HG02884 (cell line): ENCODE measurements around the gene MINDY3.
"Not testable (repeated sequence)": the region's sequence is repeated elsewhere in the genome, so short reads cannot be mapped to it uniquely, and the experiment has no call there.

Experiments used
- ATAC-seq: cut with Tn5 transposase; IDR thresholded peaks from one replicate; pipeline ENCODE4 v1.9.1; 2021; ENCODE audit warnings: mild to moderate bottlenecking, moderate library complexity; ENCODE audit not compliant: unreplicated experiment

Gene MINDY3

DNA sequence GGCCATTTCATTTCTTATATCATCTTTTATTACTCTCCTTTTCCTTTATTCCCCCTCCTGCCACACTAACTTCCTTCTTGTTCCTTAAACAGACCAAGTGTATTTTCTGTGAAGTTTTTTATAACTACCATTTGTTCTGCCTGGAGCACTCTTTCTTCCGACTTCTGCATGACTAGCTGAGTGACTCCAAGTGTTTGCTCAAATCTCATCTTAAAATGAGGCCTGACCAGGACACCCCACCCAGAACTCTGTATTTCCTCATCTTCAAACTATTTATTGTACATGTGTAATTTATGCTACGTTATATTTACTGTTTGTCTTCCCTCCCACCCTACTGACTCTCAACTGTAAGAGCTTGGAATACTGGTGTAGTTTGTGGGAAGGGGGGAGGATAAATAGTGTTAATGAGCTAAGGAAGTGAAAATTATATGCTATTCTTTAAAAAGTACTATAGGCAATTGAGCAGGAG is 3.2 kb downstream of the MINDY3 start:
- no peak for ATAC-seq

DNA sequence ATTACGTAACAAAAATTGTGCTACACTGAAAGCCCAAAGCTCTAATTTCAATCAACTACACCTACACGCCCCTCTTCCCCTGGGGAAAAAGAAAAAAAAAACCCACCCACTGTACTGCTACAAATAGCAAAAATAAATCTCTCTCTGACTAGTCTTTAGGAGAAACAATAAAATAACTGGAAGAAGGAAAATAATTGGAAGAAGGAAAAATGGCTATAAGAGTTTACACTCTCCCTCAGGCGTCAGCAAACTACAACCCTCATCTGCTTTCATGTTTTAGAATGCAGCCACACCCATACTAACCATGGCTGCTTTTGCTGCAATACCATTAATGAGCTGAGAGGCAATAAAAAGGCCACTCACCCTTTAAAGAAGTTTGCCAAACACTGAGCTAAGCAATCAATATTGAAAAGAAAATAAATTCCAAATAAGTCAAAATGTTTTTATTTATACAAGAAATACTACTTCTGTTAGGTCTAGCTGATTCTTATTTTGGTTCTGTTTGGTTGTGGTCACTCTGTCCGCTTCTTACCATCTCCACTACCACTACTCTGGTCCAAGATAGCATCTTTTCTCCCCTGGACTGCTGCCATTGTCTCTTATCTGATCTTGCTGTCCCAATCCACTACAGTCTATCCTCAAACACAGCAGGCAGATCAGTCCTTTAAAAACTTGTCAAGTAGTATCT is 3.8 kb downstream of the MINDY3 start:
- ATAC-seq, result no peak

DNA sequence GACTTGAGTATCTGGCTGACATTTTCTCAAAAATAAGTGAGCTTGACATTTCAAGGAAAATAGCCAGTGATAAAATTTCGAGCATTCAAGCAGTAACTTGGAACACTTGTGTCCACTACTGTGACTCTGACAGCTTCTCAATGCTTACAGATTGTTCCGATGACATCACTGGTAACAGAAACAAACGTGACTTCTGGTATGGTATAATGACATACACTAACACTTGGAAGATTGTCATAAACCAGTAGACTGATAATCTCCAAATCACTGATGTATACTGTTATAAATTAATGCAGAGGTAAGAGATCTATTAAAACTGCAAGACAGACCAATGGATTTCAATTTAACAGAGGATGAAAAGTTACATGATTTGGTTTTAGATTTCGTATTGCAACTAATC is 6.5 kb downstream of the MINDY3 start:
- no peak for ATAC-seq

DNA sequence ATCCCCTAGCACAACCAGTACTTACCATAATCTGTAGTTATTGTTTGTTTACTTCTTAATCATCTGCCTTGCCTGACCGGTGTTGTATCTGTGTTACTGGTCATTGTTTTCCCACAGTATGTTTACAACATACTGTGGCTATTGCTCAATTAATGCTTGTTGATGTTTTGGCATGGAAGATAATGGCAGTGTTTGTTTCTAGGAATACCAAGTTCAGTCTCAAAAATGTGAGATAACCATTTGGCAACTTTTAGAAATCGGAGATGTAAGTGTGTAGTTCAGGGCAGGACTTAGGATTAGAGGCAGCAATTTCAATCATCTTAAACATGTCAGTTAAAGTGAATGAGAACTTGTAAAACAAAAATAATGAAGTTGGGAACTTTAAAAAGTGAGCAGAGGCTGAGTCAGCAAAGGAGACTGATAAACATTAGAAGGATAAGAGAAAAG is 8.2 kb downstream of the MINDY3 start:
- no peak for ATAC-seq

DNA sequence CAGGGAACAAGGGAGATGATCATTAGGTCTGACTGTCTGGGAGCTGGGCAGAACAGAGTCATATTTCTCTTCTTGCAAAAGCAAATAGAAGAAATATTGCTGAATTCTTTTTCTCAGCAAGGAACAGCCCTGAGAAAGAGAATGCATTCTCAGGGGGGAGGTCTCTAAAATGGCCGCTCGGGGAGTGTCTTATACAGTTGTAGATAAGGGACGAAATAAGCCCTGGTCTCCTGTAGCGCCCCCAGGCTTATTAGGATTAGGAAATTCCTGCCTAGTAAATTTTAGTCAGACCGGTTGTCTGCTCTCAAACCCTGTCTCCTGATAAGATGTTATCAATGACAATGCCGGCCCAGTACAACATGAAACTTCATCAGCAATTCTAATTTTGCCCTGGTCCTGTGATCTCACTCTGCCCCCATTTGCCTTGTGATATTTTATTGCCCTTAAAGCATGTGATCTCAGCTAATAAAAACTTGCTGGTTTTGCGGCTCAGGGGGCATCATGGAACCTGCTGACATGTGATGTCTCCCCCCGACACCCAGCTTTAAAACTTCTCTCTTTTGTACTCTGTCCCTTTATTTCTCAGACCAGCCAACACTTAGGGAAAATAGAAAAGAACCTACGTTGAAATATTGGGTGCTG is 9.8 kb downstream of the MINDY3 start:
- not testable (repeated sequence) for ATAC-seq

DNA sequence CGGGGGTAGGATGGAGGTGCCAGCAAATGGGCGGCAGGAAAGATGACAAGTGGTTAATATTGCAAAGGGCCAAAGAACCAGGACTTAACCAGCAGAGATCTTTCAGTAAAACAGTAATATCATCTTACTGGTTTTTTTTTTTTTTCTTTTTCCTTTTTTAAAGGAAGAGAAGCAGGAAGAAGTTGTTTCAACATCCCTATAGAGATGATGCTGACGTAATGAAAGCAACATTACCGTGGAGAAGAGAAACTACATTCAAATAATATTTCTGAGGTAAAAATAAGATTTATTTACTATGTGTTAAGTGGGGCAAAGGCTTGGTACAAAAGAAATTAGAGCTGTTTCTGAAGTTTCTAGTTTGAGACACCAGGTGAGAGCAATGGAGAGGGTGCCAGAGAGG is 11.0 kb downstream of the MINDY3 start:
- ATAC-seq, result no peak

DNA sequence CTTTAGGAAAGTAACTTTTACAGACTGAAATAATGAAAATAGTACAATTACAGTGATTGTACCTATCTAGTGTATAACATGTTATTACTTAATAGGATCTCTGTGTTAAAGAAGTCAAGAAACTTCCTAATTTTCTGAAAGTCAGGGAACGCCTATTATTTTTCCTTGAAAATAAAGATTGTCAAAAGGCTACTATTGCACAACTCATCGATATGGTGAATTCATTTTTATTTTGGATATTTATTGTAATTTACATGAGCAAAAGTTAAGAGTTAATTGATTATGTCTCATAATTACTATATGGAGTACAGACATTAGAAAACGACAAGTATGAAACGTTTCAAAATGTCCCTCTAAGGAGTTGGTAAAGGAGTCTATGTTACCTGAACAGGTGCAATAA is 12.8 kb downstream of the MINDY3 start:
- no peak for ATAC-seq

DNA sequence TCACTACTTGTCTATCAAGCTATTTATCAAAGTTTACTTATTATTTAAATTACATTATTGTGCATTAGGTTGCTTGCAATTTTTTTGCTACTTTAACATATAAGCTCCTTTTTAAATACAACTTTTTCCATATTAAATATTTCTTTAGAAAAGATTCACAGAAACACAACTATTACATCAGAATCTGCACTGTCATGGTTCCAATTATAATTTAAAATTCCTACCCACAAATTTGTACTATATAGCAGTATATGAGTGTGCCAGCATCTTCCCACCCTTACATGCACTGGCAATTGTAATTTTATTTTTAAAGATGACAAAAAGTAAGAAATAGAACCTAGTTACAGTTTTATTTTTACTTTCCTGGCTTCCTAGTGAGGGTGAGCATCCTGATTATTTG is 15.8 kb downstream of the MINDY3 start:
- no peak for ATAC-seq

DNA sequence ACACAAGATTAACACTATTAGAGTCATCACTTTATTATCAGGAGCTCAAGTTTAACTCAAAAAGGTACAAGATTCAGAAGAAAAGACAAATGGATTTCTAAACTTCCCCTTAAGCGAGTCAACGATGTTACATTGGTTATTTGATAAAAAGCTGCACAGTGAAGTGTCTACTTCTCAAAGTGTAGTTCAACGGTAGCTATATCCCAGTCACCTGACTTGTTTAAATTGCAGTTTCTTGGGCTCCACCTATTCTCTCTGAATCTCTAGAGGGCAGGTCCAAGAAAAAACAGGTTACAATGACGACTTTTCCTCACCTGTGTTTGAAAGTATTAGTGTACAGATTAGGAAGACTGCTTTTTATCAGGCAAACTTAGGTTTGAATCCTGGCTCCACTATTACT is 16.6 kb downstream of the MINDY3 start:
- no peak for ATAC-seq

DNA sequence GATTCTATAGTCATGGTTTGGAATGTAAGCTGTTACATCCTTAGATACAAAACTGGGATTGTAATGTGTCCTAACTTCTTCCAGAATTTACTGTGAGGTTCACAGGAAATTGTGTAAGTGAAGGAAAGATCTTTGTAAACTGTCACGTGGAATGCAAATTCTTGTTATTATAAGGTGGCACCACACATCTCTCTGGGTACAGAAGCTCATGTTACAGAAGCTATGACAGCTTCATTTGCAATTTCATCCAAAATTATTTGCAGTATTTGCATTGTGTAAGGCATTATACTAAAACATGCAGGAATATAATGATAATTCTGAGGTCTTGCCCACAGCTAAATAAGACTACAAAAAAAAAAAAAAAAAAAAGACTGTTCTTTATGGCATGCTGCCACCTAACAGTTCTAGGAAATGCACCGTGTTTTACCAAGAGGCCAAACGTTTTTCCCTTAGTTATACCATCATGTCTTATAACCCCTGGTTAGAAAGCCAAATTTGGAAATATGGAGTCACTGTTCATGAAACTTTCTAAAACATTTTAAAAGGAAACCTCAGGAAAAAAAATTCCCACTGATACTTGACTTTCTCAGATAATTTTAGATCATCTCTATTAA is 17.6 kb downstream of the MINDY3 start:
- no peak for ATAC-seq

DNA sequence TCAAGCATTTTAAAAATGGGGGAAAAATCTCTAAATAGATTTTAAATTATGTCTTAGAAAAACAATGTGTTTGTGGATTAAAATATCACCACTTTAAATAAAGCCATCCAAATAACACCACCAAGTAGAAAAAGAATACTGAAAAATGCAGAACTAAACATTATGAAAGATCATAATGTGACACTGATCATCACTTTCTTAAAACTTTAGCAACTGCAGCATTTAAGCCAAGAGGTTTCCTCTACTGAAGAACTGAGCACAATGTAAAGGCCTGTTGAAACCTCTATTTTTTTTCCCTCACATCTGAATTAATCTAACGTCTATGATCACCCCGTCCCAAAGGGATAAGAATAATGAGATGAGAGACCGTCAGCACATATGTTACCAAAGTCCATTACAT is 18.6 kb downstream of the MINDY3 start:
- no peak for ATAC-seq

DNA sequence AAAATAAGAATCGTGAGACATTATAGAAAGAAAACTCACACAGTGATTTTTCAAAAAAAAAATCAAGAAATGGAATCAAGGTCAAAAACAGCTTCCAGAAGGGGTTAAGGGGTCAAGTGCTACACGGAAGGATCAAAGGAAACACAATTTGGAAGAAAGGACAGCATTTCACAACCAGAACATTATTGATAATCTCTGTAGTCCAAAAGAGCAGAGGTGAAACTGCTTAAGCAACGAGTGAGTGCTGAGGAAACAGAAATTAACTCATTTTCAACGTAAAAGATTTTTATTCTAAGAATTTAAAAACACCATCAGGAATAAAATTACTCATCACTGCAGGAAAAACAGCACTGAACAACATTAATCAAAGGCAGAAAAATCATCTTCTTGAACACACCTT is 23.5 kb downstream of the MINDY3 start:
- ATAC-seq, result no peak

DNA sequence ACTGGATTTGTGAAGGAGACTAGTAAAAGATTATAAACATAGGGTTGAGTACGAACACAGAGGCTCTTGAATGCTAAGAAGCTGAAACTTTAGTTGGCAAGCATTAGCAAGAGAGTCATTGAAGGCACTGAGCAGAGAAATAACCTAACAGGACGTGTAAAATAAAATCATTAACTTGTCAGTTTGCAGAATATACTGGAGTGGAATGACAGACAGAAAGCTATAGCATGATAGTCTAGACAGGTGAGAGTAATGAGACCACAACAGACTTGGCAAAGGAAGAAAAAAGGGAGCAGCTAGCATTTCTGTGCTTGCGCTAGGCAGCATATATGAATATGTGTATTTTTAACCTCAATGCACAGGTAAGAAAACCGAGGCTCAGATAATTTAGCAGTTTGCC is 30.8 kb downstream of the MINDY3 start:
- no peak for ATAC-seq

DNA sequence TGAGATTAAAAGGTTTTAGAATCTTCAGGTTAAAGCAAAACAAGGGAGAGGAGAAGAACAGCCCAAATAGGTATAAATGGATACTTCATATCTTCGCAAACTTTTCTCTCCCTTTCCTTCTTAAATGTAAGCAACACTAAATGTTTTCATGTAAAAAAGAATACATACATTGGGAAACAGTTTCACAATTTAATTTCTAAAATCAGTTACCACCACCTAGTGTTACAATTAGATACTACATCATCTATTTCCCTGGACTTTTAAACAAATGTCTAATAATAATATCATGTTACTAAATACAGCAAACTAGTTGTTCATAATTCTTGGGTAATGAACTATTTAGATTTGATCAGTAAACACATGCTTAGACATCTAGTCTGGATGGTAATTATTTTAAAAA is 35.8 kb downstream of the MINDY3 start:
- ATAC-seq, result no peak

DNA sequence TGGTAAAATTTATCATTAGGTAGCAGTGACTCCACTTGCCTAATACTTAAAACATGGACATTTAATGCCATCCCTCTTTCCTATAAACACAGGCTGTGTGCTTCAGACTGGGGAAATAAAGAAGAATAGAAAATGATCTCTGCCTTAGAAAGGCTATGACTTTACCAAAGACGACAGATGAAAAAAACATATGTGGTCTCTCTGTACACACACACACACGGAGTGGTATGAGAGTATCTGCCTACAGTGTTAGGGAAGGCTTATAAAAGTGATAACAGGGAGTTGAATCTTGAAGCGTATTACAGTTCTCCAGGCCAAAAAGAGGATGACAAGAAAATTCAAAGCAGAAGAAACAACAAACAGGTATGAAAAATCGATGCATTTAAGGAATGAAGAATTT is 38.2 kb downstream of the MINDY3 start:
- no peak for ATAC-seq

DNA sequence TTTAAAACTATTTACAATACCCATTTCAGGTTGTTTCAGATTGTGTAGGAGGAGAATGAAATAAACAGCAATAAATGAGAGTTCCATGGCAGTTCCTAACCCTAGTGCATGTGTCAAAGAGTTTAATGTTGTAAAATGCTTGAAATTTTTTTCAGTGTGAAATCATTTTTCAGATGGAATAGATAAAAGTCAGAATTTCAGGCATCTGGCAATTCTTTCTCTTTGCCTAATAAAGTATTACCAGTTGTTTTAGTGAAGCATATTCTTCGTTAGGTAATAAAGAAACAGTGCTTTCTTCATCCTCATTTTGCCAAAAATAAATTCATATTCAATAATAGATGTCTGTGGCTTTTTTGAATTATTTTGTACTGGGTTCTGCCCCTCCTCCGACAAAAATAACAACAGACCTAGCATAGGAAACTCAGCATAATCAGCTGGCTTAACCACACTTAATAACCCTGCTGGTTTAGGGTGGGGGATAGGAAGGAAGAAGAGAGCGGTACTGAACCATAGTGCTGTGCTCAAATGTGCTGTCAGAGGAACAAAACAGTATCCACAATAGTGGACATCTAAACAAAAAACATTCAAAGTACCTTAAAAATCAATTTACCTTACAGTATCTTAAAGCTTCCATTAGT is 39.1 kb downstream of the MINDY3 start:
- ATAC-seq, result no peak

DNA sequence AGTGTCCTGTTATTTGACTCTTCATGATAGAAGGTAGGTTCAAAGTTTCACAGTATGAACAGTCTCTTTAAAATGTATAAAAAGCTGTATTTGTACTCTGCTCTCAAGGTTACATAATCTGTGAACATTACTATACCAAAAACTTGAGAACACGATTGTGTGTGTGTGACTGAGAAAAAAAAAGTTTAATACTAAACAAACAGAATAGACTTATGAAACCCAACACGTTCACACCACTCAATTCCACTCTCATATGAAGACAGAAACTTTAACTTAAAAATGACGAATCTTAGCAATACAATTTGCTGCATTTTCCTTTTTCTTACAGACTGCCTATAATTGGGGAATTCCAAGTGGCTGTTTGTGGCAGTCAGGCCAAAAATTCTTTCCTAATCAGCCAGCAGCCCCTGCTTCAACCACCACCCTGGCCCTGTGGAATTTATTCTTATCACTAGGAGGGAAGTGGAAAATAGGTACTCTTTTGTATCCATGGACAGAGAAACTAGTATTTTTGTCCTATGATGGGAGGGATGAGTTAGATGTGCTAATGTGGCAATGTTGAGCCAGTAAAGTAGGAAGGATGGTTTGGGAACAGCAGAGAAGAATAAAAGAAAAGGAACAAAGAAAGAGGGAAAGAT is 42.8 kb downstream of the MINDY3 start:
- ATAC-seq, result no peak

DNA sequence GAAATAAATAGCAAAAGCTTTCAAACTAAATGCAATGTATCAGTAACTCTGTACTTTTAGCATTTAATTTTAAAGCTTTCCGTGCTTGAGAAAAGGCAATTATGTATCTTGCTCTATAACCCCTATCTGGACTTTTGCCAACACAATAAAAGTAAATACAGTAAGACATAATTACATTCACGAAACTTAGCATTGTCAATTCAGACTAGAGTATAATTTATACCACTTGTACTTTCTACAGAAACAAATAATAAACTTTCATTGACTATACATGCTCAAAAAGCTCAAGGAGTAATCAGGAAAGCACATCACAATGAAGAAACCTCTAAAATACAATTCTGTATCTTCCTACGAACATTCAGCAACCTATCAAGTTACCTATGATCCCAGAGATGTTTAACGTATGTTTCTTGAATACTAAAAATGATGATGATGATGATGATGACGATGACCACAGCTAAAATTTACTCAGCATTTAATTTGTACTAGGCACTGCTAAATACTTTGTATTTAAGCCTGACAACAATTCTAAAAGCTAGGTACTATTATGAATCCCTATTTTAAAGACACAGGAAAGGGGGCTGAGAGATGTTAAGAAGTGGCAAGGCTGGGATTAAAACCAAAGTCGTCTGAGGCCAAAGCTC is 44.9 kb downstream of the MINDY3 start:
- no peak for ATAC-seq

DNA sequence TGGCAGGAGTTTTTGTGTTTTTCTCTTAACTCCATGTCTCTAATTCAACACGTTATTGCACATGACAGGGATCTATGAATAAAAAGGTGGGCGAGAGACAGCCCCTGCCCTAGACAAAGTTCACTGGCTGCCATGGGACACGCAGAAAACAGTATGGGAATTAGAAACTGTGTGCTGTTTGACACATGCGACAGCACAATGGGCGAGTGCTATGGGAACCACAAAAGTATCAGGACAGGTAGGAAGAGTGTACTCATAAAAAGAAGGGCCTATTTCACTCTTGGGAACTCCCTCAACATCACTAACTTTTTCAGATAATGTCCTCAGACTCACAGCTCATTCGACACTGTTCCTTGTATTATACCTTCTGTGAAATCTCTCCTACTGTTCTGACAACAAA is 45.7 kb downstream of the MINDY3 start:
- no peak for ATAC-seq

DNA sequence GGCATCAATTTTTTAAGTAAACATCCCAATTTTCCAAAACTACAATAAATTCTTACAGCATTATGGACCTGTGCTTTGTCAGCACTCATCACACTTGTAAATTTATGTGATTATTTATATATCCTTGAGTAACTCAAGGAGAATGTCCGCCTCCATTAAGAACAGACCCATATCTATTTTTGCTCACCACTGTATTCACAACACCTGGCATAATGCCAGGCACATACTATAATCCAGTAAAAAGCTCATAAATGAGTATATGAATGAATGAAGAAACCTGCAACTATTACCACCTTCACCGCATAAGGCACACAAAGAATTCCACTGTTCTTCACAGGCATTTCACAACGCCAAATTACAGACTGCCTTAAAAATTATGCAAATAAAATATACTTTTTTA is 46.9 kb downstream of the MINDY3 start:
- ATAC-seq, result no peak

DNA sequence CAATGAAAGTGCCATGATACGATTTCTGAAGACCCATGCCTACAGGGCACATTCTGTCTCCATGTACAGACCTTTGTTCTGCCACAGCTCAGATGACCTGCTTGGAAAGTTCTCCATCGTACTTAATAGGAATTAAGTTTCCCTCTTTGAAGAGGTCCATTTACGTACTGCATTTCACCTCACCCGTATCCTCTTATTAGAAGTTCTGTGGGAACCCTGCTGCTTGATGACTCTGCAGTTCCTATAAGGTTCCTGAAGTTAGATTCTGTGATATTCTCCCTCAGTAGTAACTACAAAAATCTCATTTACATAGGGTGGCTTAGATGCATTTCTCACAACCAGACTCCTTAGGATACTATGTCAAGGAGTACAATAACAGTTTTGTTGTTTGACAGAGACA is 50.9 kb downstream of the MINDY3 start:
- no peak for ATAC-seq
